Measurements from ENCODE around the gene CHRM2. TPM values are rescaled to one million over a fixed set of nuclear protein-coding genes. Genes with fewer than 3 reads are reported as not detected.

CHRM2 gene
- total and polyA plus RNA-seq, 8 donors: 0.19 to 50.9 (median 4.9) TPM; not detected in 1

GRCh38 chr7:136910771-136911170 is 42.3 kb downstream of the CHRM2 start:
- no peak for DNase-seq
- WGBS, 5 donors: 43 to 75% (median 54%) methylated on average over 1 of the region's 1 CpG
- Histone ChIP-seq H3K4me3 (no peak overlapping the region), H3K27me3 (no peaks in the 10 kb centered on the region), H3K4me1 (peaks cover 0 to 6% (median 0%) of the 10 kb centered on the region in 4 donors), H3K36me3 (no peaks in the 10 kb centered on the region), H3K27ac (no peak overlapping the region), H3K9me3 (no peaks in the 10 kb centered on the region)
- TF ChIP-seq CTCF (IDR thresholded peaks at IDR 0.05) (no peak), POLR2AphosphoS5 (IDR thresholded peaks at IDR 0.05) (no peak), EP300 (IDR thresholded peaks at IDR 0.05) (no peak), POLR2A (IDR thresholded peaks at IDR 0.05) (no peak)
- intact Hi-C loops (cut with DNase I; ENCODE audit: low total_unique reads): no loop called here

- TF ChIP-seq CTCF (IDR thresholded peaks at IDR 0.05) (no peak), POLR2AphosphoS5 (IDR thresholded peaks at IDR 0.05) (no peak), POLR2A (IDR thresholded peaks at IDR 0.05) (no peak), EP300 (IDR thresholded peaks at IDR 0.05) (no peak)
- intact Hi-C loops (cut with DNase I; ENCODE audit: low total_unique reads): no loop called here
- no peak overlapping the region for H3K4me3 ChIP-seq
- no peaks in the 10 kb centered on the region for H3K9me3 ChIP-seq
- H3K4me1 ChIP-seq: peaks cover 0 to 6% (median 0%) of the 10 kb centered on the region in 4 donors
- 46 to 58% (median 49%) methylated on average over 6 of the region's 6 CpGs for WGBS, 5 donors
- H3K27me3 ChIP-seq: no peaks in the 10 kb centered on the region
- DNase-seq: peak in 1 of 2 donors; percentile 2
- no peak overlapping the region for H3K27ac ChIP-seq
- H3K36me3 ChIP-seq: no peaks in the 10 kb centered on the region
Observed at GRCh38 chr7:136911344-136911743, 42.9 kb downstream of the CHRM2 start.

- Histone ChIP-seq H3K27ac (no peak overlapping the region), H3K4me3 (no peak overlapping the region), H3K36me3 (no peaks in the 10 kb centered on the region), H3K27me3 (no peaks in the 10 kb centered on the region), H3K4me1 (peaks cover 0 to 6% (median 0%) of the 10 kb centered on the region in 4 donors), H3K9me3 (no peaks in the 10 kb centered on the region)
- 34 to 49% (median 39%) methylated on average over 3 of the region's 3 CpGs for whole genome bisulfite sequencing, 5 donors
- intact Hi-C loops (cut with DNase I; ENCODE audit: low total_unique reads): no loop called here
- no peak for DNase-seq
- TF ChIP-seq CTCF (IDR thresholded peaks at IDR 0.05): no peak
- no peak for TF ChIP-seq POLR2A (IDR thresholded peaks at IDR 0.05)
- TF ChIP-seq POLR2AphosphoS5 (IDR thresholded peaks at IDR 0.05): no peak
- no peak for TF ChIP-seq EP300 (IDR thresholded peaks at IDR 0.05)
Observed at GRCh38 chr7:136912339-136912738, 43.9 kb downstream of the CHRM2 start.

GRCh38 chr7:136914016-136914415 is 45.6 kb downstream of the CHRM2 start:
- TF ChIP-seq POLR2AphosphoS5 (IDR thresholded peaks at IDR 0.05): no peak
- TF ChIP-seq CTCF (IDR thresholded peaks at IDR 0.05): no peak
- TF ChIP-seq EP300 (IDR thresholded peaks at IDR 0.05): no peak
- WGBS, 5 donors: 89 to 92% (median 91%) methylated on average over 3 of the region's 3 CpGs
- Histone ChIP-seq H3K36me3 (no peaks in the 10 kb centered on the region), H3K27ac (no peak overlapping the region), H3K27me3 (no peaks in the 10 kb centered on the region), H3K9me3 (no peaks in the 10 kb centered on the region), H3K4me1 (peaks cover 0 to 6% (median 0%) of the 10 kb centered on the region in 4 donors), H3K4me3 (no peak overlapping the region)
- intact Hi-C loops (cut with DNase I; ENCODE audit: low total_unique reads): no loop called here
- DNase-seq: no peak
